ENCODE results near the gene RAB3GAP2. TPM values are rescaled to one million over a fixed set of nuclear protein-coding genes. Genes with fewer than 3 reads are reported as not detected.

Gene RAB3GAP2
- total RNA-seq, 1 experiment from 2014 or later, result 16.7 TPM

- H3K9me3 ChIP-seq (replicated peaks), result no peaks in the 10 kb centered on the region
- no peaks in the 10 kb centered on the region for H3K4me1 ChIP-seq (replicated peaks)
- peaks cover 62% of the 10 kb centered on the region for H3K36me3 ChIP-seq
- no peak overlapping the region for H3K27ac ChIP-seq
- H3K27me3 ChIP-seq (replicated peaks), result no peaks in the 10 kb centered on the region
- no peak for DNase-seq (ENCODE audit: low read depth in 1 of 2, low spot score in 2 of 2)
- no peak overlapping the region for H3K4me3 ChIP-seq
These were observed 115.6 kb downstream of the RAB3GAP2 start for GRCh38 chr1:220156620-220157146.

GRCh38 chr1:220153147-220153546, 119.1 kb downstream of the RAB3GAP2 start:
- Histone ChIP-seq H3K9me3 (replicated peaks) (no peaks in the 10 kb centered on the region), H3K36me3 (peaks cover 60% of the 10 kb centered on the region), H3K27ac (no peak overlapping the region), H3K4me3 (no peak overlapping the region), H3K27me3 (replicated peaks) (no peaks in the 10 kb centered on the region), H3K4me1 (replicated peaks) (no peaks in the 10 kb centered on the region)
- DNase-seq (ENCODE audit: low read depth in 1 of 2, low spot score in 2 of 2), result no peak

- Histone ChIP-seq H3K4me3 (no peak overlapping the region), H3K36me3 (peaks cover 58% of the 10 kb centered on the region), H3K4me1 (replicated peaks) (no peaks in the 10 kb centered on the region), H3K27ac (no peak overlapping the region), H3K27me3 (replicated peaks) (no peaks in the 10 kb centered on the region), H3K9me3 (replicated peaks) (no peaks in the 10 kb centered on the region)
- no peak for DNase-seq (ENCODE audit: low read depth in 1 of 2, low spot score in 2 of 2)
These were observed 120.8 kb downstream of the RAB3GAP2 start for GRCh38 chr1:220151454-220151853.

GRCh38 chr1:220149742-220150141, 122.5 kb downstream of the RAB3GAP2 start:
- Histone ChIP-seq H3K4me1 (replicated peaks) (no peaks in the 10 kb centered on the region), H3K27ac (no peak overlapping the region), H3K36me3 (peaks cover 56% of the 10 kb centered on the region), H3K9me3 (replicated peaks) (no peaks in the 10 kb centered on the region), H3K4me3 (no peak overlapping the region), H3K27me3 (replicated peaks) (no peaks in the 10 kb centered on the region)
- DNase-seq (ENCODE audit: low read depth in 1 of 2, low spot score in 2 of 2), result no peak

GRCh38 chr1:220144051-220144450, 128.2 kb downstream of the RAB3GAP2 start:
- no peaks in the 10 kb centered on the region for H3K4me1 ChIP-seq (replicated peaks)
- H3K27me3 ChIP-seq (replicated peaks), result no peaks in the 10 kb centered on the region
- H3K9me3 ChIP-seq (replicated peaks), result no peaks in the 10 kb centered on the region
- H3K36me3 ChIP-seq, result peaks cover 56% of the 10 kb centered on the region
- no peak overlapping the region for H3K4me3 ChIP-seq
- no peak for DNase-seq (ENCODE audit: low read depth in 1 of 2, low spot score in 2 of 2)
- no peak overlapping the region for H3K27ac ChIP-seq

GRCh38 chr1:220139966-220140365, 132.3 kb downstream of the RAB3GAP2 start:
- Histone ChIP-seq H3K4me3 (no peak overlapping the region), H3K4me1 (replicated peaks) (no peaks in the 10 kb centered on the region), H3K27ac (no peak overlapping the region), H3K9me3 (replicated peaks) (no peaks in the 10 kb centered on the region), H3K27me3 (replicated peaks) (no peaks in the 10 kb centered on the region), H3K36me3 (peaks cover 61% of the 10 kb centered on the region)
- no peak for DNase-seq (ENCODE audit: low read depth in 1 of 2, low spot score in 2 of 2)

GRCh38 chr1:220137019-220137786, 135.1 kb downstream of the RAB3GAP2 start:
- no peak for DNase-seq (ENCODE audit: low read depth in 1 of 2, low spot score in 2 of 2)
- Histone ChIP-seq H3K9me3 (replicated peaks) (no peaks in the 10 kb centered on the region), H3K27ac (no peak overlapping the region), H3K27me3 (replicated peaks) (no peaks in the 10 kb centered on the region), H3K4me3 (no peak overlapping the region), H3K4me1 (replicated peaks) (no peaks in the 10 kb centered on the region), H3K36me3 (peaks cover 66% of the 10 kb centered on the region)

GRCh38 chr1:220135755-220136154, 136.5 kb downstream of the RAB3GAP2 start:
- no peaks in the 10 kb centered on the region for H3K27me3 ChIP-seq (replicated peaks)
- H3K4me3 ChIP-seq, result no peak overlapping the region
- no peak for DNase-seq (ENCODE audit: low read depth in 1 of 2, low spot score in 2 of 2)
- H3K4me1 ChIP-seq (replicated peaks), result no peaks in the 10 kb centered on the region
- H3K36me3 ChIP-seq, result peaks cover 54% of the 10 kb centered on the region
- no peaks in the 10 kb centered on the region for H3K9me3 ChIP-seq (replicated peaks)
- H3K27ac ChIP-seq, result no peak overlapping the region

- Histone ChIP-seq H3K36me3 (peaks cover 36% of the 10 kb centered on the region), H3K27me3 (replicated peaks) (no peaks in the 10 kb centered on the region), H3K27ac (no peak overlapping the region), H3K9me3 (replicated peaks) (no peaks in the 10 kb centered on the region), H3K4me3 (no peak overlapping the region), H3K4me1 (replicated peaks) (no peaks in the 10 kb centered on the region)
- DNase-seq (ENCODE audit: low read depth in 1 of 2, low spot score in 2 of 2), result no peak
These were observed 142.6 kb downstream of the RAB3GAP2 start for GRCh38 chr1:220129479-220130210.

GRCh38 chr1:220127076-220127475, 145.2 kb downstream of the RAB3GAP2 start:
- H3K4me3 ChIP-seq, result no peak overlapping the region

GRCh38 chr1:220124542-220124941, 147.7 kb downstream of the RAB3GAP2 start:
- no peak for DNase-seq (ENCODE audit: low read depth in 1 of 2, low spot score in 2 of 2)
- Histone ChIP-seq H3K27me3 (replicated peaks) (no peaks in the 10 kb centered on the region), H3K4me1 (replicated peaks) (no peaks in the 10 kb centered on the region), H3K4me3 (no peak overlapping the region), H3K9me3 (replicated peaks) (no peaks in the 10 kb centered on the region), H3K27ac (no peak overlapping the region), H3K36me3 (peaks cover 24% of the 10 kb centered on the region)

More at GRCh38 chr1:220127076-220127475, 145.2 kb downstream of the RAB3GAP2 start:
- no peaks in the 10 kb centered on the region for H3K27me3 ChIP-seq (replicated peaks)
- H3K27ac ChIP-seq, result no peak overlapping the region
- peaks cover 30% of the 10 kb centered on the region for H3K36me3 ChIP-seq
- H3K4me1 ChIP-seq (replicated peaks), result no peaks in the 10 kb centered on the region
- no peaks in the 10 kb centered on the region for H3K9me3 ChIP-seq (replicated peaks)
- DNase-seq (ENCODE audit: low read depth in 1 of 2, low spot score in 2 of 2), result no peak

GRCh38 chr1:220123889-220124288, 148.4 kb downstream of the RAB3GAP2 start:
- Histone ChIP-seq H3K27ac (no peak overlapping the region), H3K27me3 (replicated peaks) (no peaks in the 10 kb centered on the region), H3K36me3 (peaks cover 26% of the 10 kb centered on the region), H3K4me3 (no peak overlapping the region), H3K9me3 (replicated peaks) (no peaks in the 10 kb centered on the region), H3K4me1 (replicated peaks) (no peaks in the 10 kb centered on the region)
- DNase-seq (ENCODE audit: low read depth in 1 of 2, low spot score in 2 of 2), result no peak

- Histone ChIP-seq H3K4me3 (no peak overlapping the region), H3K27me3 (replicated peaks) (no peaks in the 10 kb centered on the region), H3K27ac (no peak overlapping the region), H3K36me3 (peaks cover 22% of the 10 kb centered on the region), H3K9me3 (replicated peaks) (no peaks in the 10 kb centered on the region), H3K4me1 (replicated peaks) (no peaks in the 10 kb centered on the region)
- no peak for DNase-seq (ENCODE audit: low read depth in 1 of 2, low spot score in 2 of 2)
These were observed 149.2 kb downstream of the RAB3GAP2 start for GRCh38 chr1:220123066-220123465.

Data from SJSA1 (cell line).